Tibial nerve (tissue), 4 donors: ENCODE measurements around the gene SHLD1. TPM values are rescaled to one million over a fixed set of nuclear protein-coding genes. Genes with fewer than 3 reads are reported as not detected.
"Not testable (repeated sequence)": the region's sequence is repeated elsewhere in the genome, so short reads cannot be mapped to it uniquely, and the experiment has no call there.

Source experiments
- DNase-seq, 2 donors: peaks; one replicate each; pipeline ENCODE4 v3.0.0-alpha.2; 2019; ENCODE audit warnings: low spot score in 2 of 2
- H3K27ac ChIP-seq, 4 donors: fragments of 200-600 bp; sonication (generic) in 3 of 4; one replicate each; pipeline ENCODE4 v1.5.1; 2017 to 2019; ENCODE audit warnings: mild to moderate bottlenecking in 1 of 4
- H3K27me3 ChIP-seq, 2 donors: fragments of 200-600 bp; sonication (generic) in 1 of 2; one replicate each; pipeline versions ENCODE4 v1.5.1 to v1.6.0; 2017 to 2019
- H3K36me3 ChIP-seq, 3 donors: fragments of 200-600 bp; sonication (generic); one replicate each; pipeline ENCODE4 v1.5.1; 2018 to 2019
- H3K4me1 ChIP-seq, 4 donors: fragments of 200-600 bp; sonication (generic) in 3 of 4; one replicate each; pipeline ENCODE4 v1.5.1; 2017 to 2019
- H3K4me3 ChIP-seq, 4 donors: fragments of 200-600 bp; sonication (generic) in 3 of 4; one replicate each; pipeline ENCODE4 v1.5.1; 2017 to 2019; ENCODE audit warnings: mild to moderate bottlenecking in 1 of 4, moderate library complexity in 1 of 4
- H3K9me3 ChIP-seq, 4 donors: fragments of 200-600 bp; sonication (generic) in 3 of 4; one replicate each; pipeline ENCODE4 v1.5.1; 2017 to 2019
- CTCF ChIP-seq, 5 experiments: fragments of 200-600 bp in 3 of 5; fragments of 450-650 bp in 2 of 5; sonication (generic) in 3 of 5; IDR thresholded peaks; one replicate each; pipeline ENCODE4 v1.5.1; 2016 to 2019; ENCODE audit warnings: antibody characterized with exemption in 5 of 5, mild to moderate bottlenecking in 3 of 5, moderate library complexity in 2 of 5
- EP300 ChIP-seq, 2 donors: sonication (generic); formaldehyde crosslinking; IDR thresholded peaks; one replicate each; pipeline ENCODE4 v1.6.1; 2017; ENCODE audit warnings: antibody characterized with exemption in 2 of 2, mild to moderate bottlenecking in 1 of 2
- POLR2A ChIP-seq, 2 donors: fragments of 450-650 bp; IDR thresholded peaks; one replicate each; pipeline ENCODE4 v1.6.1; 2017; ENCODE audit warnings: antibody characterized with exemption in 2 of 2, mild to moderate bottlenecking in 2 of 2, moderate library complexity in 2 of 2
- WGBS, 2 donors: methylation state at CpG; one replicate each; pipeline ENCODE4 v1.1.5; 2018; 5-methylcytosine and 5-hydroxymethylcytosine counted together
- total RNA-seq, 4 donors: library from RNA; depleted of rRNA; stranded (reverse); fragments of >200 nt; gene quantifications; one replicate each; pipeline ENCODE4 v1.1.0, GENCODE V29; 2016

The SHLD1 gene
- total RNA-seq, 4 donors from 2014 or later, result 2.9 to 5.9 (median 4.0) TPM

GRCh38 chr20:5797165-5797564 lies 47.0 kb downstream of the SHLD1 start:
- Histone ChIP-seq H3K9me3 (no peaks in the 10 kb centered on the region), H3K27ac (no peak overlapping the region), H3K36me3 (peaks cover 0 to 5% (median 0%) of the 10 kb centered on the region in 3 donors), H3K27me3 (no peaks in the 10 kb centered on the region), H3K4me3 (no peak overlapping the region), H3K4me1 (no peaks in the 10 kb centered on the region)
- no peak for TF ChIP-seq CTCF (IDR thresholded peaks at IDR 0.05)
- TF ChIP-seq EP300 (IDR thresholded peaks at IDR 0.05), result no peak
- TF ChIP-seq POLR2A (IDR thresholded peaks at IDR 0.05), result no peak
- DNase-seq, result no peak
- 60 to 71% methylated on average over 1 of the region's 1 CpG for WGBS, 2 donors

- Histone ChIP-seq H3K27me3 (no peaks in the 10 kb centered on the region), H3K4me3 (no peak overlapping the region), H3K4me1 (no peaks in the 10 kb centered on the region), H3K9me3 (no peaks in the 10 kb centered on the region), H3K27ac (no peak overlapping the region), H3K36me3 (peaks cover 0 to 5% (median 0%) of the 10 kb centered on the region in 3 donors)
- no peak for DNase-seq
- TF ChIP-seq CTCF (IDR thresholded peaks at IDR 0.05) (no peak), POLR2A (IDR thresholded peaks at IDR 0.05) (no peak), EP300 (IDR thresholded peaks at IDR 0.05) (no peak)
- 82 to 86% methylated on average over 7 of the region's 7 CpGs for WGBS, 2 donors
These were observed 47.8 kb downstream of the SHLD1 start for GRCh38 chr20:5797843-5798462.

- not testable (repeated sequence) for H3K4me3 ChIP-seq, DNase-seq, H3K27me3 ChIP-seq, H3K9me3 ChIP-seq, H3K27ac ChIP-seq, H3K36me3 ChIP-seq
- peaks cover 0 to 18% (median 6%) of the 10 kb centered on the region in 4 donors for H3K4me1 ChIP-seq
- 84 to 91% methylated on average over 13 of the region's 13 CpGs for WGBS, 2 donors
These were observed 53.6 kb downstream of the SHLD1 start for GRCh38 chr20:5803754-5804303.

GRCh38 chr20:5806457-5807263 lies 56.5 kb downstream of the SHLD1 start:
- Histone ChIP-seq H3K9me3 (no peaks in the 10 kb centered on the region), H3K27me3 (no peaks in the 10 kb centered on the region), H3K36me3 (no peaks in the 10 kb centered on the region), H3K4me1 (peaks cover 0 to 18% (median 6%) of the 10 kb centered on the region in 4 donors), H3K4me3 (no peak overlapping the region), H3K27ac (no peak overlapping the region)
- TF ChIP-seq POLR2A (IDR thresholded peaks at IDR 0.05), result no peak
- TF ChIP-seq CTCF (IDR thresholded peaks at IDR 0.05), result no peak
- no peak for TF ChIP-seq EP300 (IDR thresholded peaks at IDR 0.05)
- no peak for DNase-seq
- 86 to 99% methylated on average over 7 of the region's 7 CpGs for WGBS, 2 donors

GRCh38 chr20:5807431-5807830 lies 57.2 kb downstream of the SHLD1 start:
- Histone ChIP-seq H3K4me1 (peaks cover 0 to 18% (median 6%) of the 10 kb centered on the region in 4 donors), H3K9me3 (no peaks in the 10 kb centered on the region), H3K4me3 (no peak overlapping the region), H3K27me3 (no peaks in the 10 kb centered on the region), H3K27ac (no peak overlapping the region), H3K36me3 (no peaks in the 10 kb centered on the region)
- TF ChIP-seq EP300 (IDR thresholded peaks at IDR 0.05) (no peak), POLR2A (IDR thresholded peaks at IDR 0.05) (no peak), CTCF (IDR thresholded peaks at IDR 0.05) (no peak)
- WGBS, 2 donors, result 91 to 93% methylated on average over 3 of the region's 3 CpGs
- no peak for DNase-seq
